ENCODE results near the gene DOCK11. TPM values are rescaled to one million over a fixed set of nuclear protein-coding genes. Genes with fewer than 3 reads are reported as not detected.

The DOCK11 gene
- total and polyA plus RNA-seq, 9 of the 15 experiments (the other 6 are each of a cell fraction or from before 2014, with no cell fraction given): 41.8 to 77.8 (median 50.9) TPM

DNA sequence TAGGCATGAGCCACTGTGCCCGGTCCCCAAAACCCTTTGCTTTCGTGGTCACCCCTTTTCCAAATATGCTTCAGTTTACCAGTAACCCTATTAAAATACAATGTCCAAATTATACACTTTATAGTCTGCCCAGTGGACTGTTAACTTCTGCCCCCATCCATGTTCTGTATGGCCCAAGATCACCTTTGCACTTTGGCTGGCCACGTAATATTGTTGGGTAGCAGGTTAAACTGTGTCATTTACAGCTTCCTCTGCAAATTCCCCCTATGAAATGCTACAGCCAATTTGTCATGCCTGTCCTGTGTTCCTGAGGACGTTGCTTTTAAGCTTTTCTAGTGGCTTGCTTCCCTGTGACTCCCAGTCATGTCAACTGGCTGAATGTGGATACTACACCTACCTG lies 130.7 kb downstream of the DOCK11 start:
- no peaks in the 10 kb centered on the region for H3K79me2 ChIP-seq (ENCODE audit: control insufficient read depth, insufficient read depth, low read length)
- intact Hi-C loops (cut with micrococcal nuclease): no loop called here
- ATAC-seq (no peak), DNase-seq (ENCODE audit: extremely low read depth in 1 of 4, low spot score in 3 of 4) (no peak), FAIRE-seq (no peak)
- H3K9ac ChIP-seq (ENCODE audit: insufficient read depth in 1 of 2, low read depth in 2 of 2, low read length in 2 of 2): no peak overlapping the region
- no peaks in the 10 kb centered on the region for H3K9me1 ChIP-seq (ENCODE audit: control insufficient read depth, insufficient read depth, low read length)
- no TSS peak for BruUV-seq (replicated peaks)
- H3K4me3 ChIP-seq: no peak overlapping the region
- 69% methylated on average over 4 of the region's 4 CpGs for WGBS (ENCODE audit: insufficient coverage, low coverage, missing lambda C conversion rate)
- H2AFZ ChIP-seq (ENCODE audit: low read depth, low read length): no peak overlapping the region
- in situ Hi-C loops (cut with MboI): no loop called here
- TF ChIP-seq, protein P1, sequence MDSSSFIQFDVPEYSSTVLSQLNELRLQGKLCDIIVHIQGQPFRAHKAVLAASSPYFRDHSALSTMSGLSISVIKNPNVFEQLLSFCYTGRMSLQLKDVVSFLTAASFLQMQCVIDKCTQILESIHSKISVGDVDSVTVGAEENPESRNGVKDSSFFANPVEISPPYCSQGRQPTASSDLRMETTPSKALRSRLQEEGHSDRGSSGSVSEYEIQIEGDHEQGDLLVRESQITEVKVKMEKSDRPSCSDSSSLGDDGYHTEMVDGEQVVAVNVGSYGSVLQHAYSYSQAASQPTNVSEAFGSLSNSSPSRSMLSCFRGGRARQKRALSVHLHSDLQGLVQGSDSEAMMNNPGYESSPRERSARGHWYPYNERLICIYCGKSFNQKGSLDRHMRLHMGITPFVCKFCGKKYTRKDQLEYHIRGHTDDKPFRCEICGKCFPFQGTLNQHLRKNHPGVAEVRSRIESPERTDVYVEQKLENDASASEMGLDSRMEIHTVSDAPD (CRISPR knock-in tag; IDR thresholded peaks at IDR 0.05): no peak
- TF ChIP-seq JUN (IDR thresholded peaks at IDR 0.05; ENCODE audit: borderline replicate concordance, low read depth, low read length): no peak
- no peak for TF ChIP-seq JUN (CRISPR knock-in tag; IDR thresholded peaks at IDR 0.05; ENCODE audit: borderline replicate concordance)
- no peaks in the 10 kb centered on the region for H3K9me3 ChIP-seq (replicated peaks; ENCODE audit: control insufficient read depth, insufficient read depth, low read depth, low read length)
- ChIA-PET CTCF (ENCODE audit: low intra/inter-chr PET ratio) (no interaction called here), POLR2A (no interaction called here)
- no peaks in the 10 kb centered on the region for H3K4me1 ChIP-seq (replicated peaks in 1 of 2; ENCODE audit: control insufficient read depth in 2 of 2, insufficient read depth in 2 of 2, low read length in 2 of 2)
- no peaks in the 10 kb centered on the region for H3K27me3 ChIP-seq (ENCODE audit: control insufficient read depth in 2 of 2, insufficient read depth in 2 of 2, low read length in 2 of 2)
- H4K20me1 ChIP-seq (replicated peaks; ENCODE audit: control insufficient read depth, insufficient read depth, low read length): no peaks in the 10 kb centered on the region
- peaks cover 65% of the 10 kb centered on the region for H3K36me3 ChIP-seq (ENCODE audit: control insufficient read depth, insufficient read depth, low read length)
- no peak overlapping the region for H3K27ac ChIP-seq (ENCODE audit: extremely low read depth, low read depth, low read length)
- no peak overlapping the region for H3K4me2 ChIP-seq (ENCODE audit: insufficient read depth, low read length)
